Stimulated activated CD4-positive, alpha-beta T cell treated with anti-CD3 and anti-CD28 coated beads, Interleukin-12 subunit alpha, Interleukin-12 subunit beta, amount 100 ng/mL, for 24 hours (primary cell): ENCODE measurements around the gene MYO16.

ENCODE experiments used
- DNase-seq, 2 experiments: peaks; one replicate each; pipeline ENCODE4 v3.0.0-alpha.2; 2020; ENCODE audit warnings: low read depth in 2 of 2

MYO16 gene

GRCh38 chr13:108929532-108930206 is 300.3 kb downstream of the MYO16 start:
- no peak for DNase-seq

DNA sequence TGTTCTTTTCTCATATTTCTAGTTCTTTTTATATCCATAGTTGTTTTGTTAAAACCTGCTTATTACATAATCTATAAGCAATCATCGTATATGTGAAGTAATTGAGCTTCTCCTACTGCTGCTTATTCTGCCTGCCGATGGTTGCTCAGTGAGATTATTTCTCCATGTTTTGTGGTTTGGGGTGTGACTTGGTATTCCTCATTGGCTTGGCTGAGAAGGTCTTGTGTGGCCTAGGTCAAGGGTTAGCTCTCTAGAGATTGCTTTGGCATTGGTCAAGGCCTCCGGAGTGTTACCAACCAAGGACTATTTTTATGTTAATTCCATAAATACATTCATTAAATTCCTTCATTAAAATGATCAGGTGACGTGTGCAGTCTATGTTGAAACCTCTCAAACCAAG is 302.8 kb downstream of the MYO16 start:
- DNase-seq, result no peak

- DNase-seq, result no peak
Measured at GRCh38 chr13:108933061-108933460, 303.6 kb downstream of the MYO16 start.

DNA sequence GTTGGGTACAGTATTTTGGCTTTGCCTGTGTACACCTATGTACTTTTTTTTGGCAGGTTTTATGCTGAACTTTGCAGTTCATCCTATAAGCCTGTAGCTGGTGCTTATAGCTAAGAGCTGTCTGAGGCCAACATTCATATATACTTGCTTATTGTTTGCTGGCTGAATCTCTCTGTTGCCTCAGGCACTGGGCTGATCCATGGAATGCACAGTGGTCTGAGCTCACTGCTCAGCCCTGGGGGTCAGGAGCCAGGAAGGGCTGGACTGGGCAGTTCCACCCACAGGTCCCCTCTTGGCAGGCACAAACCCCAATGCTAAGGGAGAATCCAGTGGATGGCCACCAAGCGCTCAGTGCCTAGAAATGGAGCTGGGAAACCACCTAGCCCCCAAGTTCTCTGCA is 308.7 kb downstream of the MYO16 start:
- DNase-seq, result no peak

DNA sequence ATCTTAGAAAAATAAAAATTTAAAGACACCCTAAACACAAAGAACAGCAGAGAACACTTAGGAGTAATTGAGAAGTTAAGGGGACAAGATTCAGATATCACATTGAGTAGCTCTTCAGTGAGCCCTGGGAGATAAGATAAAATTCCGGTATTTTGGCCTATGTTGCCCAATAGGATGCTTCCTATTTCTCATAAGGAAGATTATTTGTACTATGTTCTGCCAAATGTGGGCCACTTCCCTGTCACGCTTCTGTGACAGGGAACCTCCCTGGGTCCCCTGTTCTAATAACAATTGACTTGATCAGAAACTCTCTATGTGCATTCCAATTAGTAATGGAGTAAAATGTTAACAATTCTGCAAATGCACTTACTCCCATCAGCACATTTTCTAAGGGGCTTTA is 310.7 kb downstream of the MYO16 start:
- DNase-seq, result no peak

GRCh38 chr13:108943842-108944241 is 314.4 kb downstream of the MYO16 start:
- DNase-seq, result no peak

DNA sequence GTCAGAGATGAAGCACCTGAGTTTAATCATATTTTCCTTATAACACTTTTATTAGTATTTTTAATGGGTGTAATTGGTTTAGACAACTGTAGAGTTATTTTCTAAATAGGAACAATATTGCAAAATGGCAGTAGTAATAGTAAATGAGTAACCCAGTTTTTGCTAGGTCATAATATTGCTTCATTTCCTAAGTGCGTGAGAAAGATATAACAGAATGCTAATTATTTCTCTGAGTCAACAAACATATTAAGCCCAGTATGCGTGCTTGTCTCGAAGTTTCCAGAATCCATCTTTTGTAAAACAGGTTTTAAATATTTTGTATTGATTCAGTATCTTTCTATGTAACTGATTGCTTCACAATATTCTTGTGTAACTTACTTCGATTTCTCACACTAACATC is 315.3 kb downstream of the MYO16 start:
- no peak for DNase-seq

- no peak for DNase-seq
Measured at GRCh38 chr13:108947551-108948030, 318.2 kb downstream of the MYO16 start.

DNA sequence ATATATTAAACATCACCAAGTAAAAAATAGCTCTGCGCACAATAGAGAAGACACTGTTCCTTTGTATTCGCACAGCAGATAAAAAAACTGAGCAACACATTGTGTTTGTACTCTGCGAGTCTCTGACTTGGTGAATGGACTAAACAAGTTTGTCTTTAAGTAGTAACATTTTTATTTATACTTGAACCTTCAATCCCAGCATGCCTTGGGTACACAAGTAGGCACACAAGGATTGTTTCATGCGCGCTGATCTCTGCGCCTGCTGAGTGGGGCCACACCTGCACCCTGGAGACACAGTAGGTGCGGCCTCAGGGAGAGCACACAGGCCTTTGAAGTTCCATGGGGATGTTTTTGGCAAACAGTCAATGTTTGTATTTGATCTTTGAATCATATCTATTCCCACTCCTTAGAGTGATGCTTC is 318.9 kb downstream of the MYO16 start:
- no peak for DNase-seq

GRCh38 chr13:108950333-108951010 is 321.1 kb downstream of the MYO16 start:
- no peak for DNase-seq

DNA sequence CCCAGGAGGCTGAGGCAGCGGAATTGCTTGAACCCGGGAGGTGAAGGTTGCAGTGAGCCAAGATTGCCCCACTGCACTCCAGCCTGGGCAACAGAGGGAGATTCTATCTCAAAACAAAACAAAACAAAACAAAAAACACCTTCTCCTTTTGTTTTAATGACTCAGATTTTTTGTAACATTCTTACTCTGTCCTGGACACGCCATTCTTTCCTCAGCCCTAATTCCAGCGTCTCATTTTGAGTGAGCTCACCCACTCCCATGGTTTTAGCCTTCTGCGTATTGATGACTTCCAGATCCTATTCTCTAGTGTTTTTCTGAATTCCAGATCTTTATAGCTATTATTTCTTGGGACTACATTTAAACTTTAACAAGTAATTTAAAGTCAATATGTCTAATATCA is 326.3 kb downstream of the MYO16 start:
- no peak for DNase-seq

- DNase-seq, result no peak
Measured at GRCh38 chr13:108957369-108958012, 328.1 kb downstream of the MYO16 start.

GRCh38 chr13:108958013-108958376 is 328.6 kb downstream of the MYO16 start:
- DNase-seq, result no peak

GRCh38 chr13:108959234-108959633 is 329.8 kb downstream of the MYO16 start:
- no peak for DNase-seq

GRCh38 chr13:108960006-108960405 is 330.6 kb downstream of the MYO16 start:
- no peak for DNase-seq

- DNase-seq, result no peak
Measured at GRCh38 chr13:108961542-108962125, 332.2 kb downstream of the MYO16 start.

GRCh38 chr13:108962654-108963053 is 333.2 kb downstream of the MYO16 start:
- DNase-seq, result no peak

GRCh38 chr13:108963276-108963810 is 333.9 kb downstream of the MYO16 start:
- no peak for DNase-seq

DNA sequence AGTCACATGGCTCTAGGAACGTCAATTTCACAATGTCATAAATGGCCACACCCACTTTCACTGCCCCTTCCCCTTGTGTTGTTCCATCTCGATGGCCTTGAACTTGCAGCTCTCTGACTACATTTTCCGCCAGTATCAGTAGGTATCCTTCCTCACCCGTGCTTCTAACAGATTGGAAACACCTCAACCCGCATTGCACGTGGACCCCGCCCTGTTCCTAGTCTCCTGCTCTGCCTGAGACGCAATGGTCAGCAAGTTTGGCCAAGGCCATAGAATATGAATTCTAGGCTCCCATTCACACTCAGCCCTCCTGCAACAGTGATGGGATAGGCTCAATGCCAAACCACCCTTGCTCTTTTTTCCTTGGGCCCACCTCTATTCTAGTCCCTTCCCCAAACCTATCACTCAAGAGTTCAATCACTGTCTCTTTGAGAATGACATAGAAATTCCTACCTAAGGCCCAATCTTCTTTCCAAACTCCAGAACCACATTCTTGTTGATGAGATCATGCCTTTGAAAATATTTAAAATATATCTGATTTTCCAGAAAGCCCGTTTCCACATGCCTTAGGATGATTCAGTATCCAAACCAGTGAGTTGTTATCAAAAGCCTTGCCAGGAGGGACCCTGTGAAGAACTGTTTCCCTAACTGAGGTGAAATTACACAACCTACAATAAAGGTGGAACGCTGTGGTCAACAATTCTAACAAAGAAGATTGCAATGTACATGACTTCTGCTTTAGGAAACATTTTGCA is 334.6 kb downstream of the MYO16 start:
- no peak for DNase-seq

DNA sequence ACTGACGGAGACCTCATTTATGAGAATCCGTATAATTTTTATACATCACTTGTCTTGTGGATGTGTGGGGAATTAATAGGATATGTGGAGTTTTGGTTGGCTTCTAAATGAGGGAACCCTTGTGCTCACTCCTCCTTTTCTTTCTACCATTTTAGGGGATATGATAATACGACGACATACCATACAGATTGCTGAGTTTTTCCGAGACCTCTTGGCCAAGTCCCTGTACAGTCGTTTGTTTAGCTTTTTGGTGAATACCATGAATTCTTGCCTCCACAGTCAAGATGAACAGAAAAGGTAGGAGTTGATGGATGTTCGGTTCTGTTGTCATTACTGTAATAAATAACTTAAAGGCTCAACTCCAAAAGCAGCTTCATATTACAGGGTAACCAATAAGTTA is 335.2 kb downstream of the MYO16 start:
- DNase-seq, result no peak

DNA sequence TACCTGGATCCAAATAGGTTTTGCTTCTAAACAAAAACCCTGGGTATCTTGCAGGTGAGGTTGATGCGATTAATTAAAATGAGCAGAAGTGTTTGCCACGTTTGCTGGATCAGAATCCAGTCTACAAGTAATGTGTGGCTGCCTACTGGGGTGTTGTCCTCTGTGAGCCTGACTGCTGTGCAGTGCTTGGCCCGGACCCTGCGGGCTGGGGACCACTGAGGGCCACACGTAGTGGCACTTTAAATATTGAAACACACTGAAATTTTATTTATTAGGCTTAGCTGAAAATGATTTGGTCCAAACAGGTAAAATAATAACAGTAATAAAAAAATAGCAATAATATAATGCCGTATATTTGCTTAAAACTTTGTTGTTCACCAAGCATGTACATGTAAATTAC is 338.0 kb downstream of the MYO16 start:
- no peak for DNase-seq

DNA sequence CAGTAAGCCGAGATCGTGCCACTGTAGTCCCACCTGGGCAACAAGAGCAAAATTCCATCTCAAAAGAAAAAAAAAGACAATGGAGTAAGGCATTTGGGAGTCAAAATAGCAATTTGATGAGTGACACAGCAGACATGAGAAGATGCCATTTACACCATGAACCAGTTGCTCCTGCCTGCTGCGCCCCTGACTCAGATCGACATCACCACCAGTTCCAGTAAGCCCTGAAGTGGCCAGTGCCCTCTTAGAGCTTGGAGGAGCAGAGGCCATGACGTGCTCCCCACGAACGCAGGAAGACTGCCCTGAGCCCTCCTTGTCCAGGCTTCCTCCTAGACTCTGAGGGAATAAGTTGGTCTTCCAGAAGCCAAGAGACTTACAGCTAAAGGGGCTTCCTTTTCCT is 339.2 kb downstream of the MYO16 start:
- no peak for DNase-seq
